ENCODE data around the gene CTIF. TPM values are rescaled to one million over a fixed set of nuclear protein-coding genes. Genes with fewer than 3 reads are reported as not detected.
A peak's percentile ranks its signal among the peaks of the same experiment; 100 is the strongest.

The CTIF gene
- total and polyA plus RNA-seq, 4 experiments from 2014 or later = 5.2 to 6.5 TPM; not detected in 2

DNA sequence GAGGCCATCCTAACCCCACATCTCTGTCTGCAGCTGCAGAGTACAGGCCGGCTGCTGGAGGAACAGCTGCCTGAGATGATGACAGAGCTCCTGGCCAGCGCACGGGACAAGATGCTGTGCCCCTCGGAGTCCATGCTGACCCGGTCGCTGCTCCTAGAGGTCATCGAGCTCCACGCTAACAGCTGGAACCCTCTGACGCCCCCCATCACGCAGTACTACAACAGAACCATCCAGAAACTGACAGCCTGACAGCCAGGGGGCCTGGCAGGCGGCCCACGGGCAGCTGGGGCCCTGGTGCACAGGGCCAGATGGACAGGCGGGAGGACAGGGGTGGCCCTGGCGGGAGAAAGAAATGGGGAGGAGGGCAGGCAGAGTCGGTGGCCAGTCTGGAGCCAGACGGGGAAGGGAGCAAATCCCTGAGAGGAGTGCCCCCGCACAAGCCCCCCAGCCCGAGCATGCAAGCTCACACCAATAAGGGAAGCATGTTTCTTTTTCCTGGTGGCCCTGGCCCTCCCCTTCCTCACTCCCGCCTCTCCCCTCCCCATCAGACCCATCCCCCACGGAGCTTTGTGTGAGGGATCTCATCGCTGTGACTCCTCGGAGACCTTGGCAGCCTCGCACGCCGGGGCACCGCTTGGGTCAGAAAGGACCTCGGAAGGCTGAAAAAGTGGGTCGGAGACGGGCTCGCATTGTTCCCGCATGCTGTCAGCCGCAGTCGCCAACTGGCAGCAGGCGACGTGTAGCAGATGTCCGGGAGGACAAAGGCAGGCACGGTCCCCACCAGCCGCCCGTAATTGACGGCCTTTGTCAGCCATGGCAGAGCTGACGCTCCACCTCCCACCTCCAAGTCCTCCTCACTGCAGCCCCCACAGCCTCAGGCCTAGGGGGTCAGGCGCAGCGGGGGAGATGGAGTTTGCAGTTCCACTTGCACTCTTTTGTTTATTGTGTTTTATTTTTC is 320.8 kb downstream of the CTIF start:
- Histone ChIP-seq H3K9me3 (ENCODE audit: control insufficient read depth in 1 of 2, low read length in 2 of 2) (no peaks in the 10 kb centered on the region), H3K36me3 (ENCODE audit: insufficient read depth, low read length) (no peaks in the 10 kb centered on the region), H3K27ac (ENCODE audit: low read depth, low read length) (no peak overlapping the region), H3K4me1 (ENCODE audit: insufficient read depth, low read length) (peaks cover 13% of the 10 kb centered on the region), H3K4me3 (ENCODE audit: low read length in 2 of 2) (no peak overlapping the region), H3K27me3 (ENCODE audit: insufficient read depth, low read length) (no peaks in the 10 kb centered on the region)
- no peaks in the 10 kb centered on the region for H3K9me3 Mint-ChIP-seq
- no peak overlapping the region for H3K4me3 Mint-ChIP-seq
- ChIA-PET CTCF (ENCODE audit: partially characterized antibody) (no interaction called here), POLR2A (ENCODE audit: partially characterized antibody) (interaction anchor here (1.2 kb wide), 1 partner anchor 93 kb away, joined by 4 read pairs; no protein-coding TSS in a partner anchor)
- H3K36me3 Mint-ChIP-seq = no peaks in the 10 kb centered on the region
- DNase-seq = no peak
- no peak overlapping the region for H3K27ac Mint-ChIP-seq
- H3K4me1 Mint-ChIP-seq = peaks cover 13 to 23% (median 17%) of the 10 kb centered on the region in 4 donors
- intact Hi-C loops (cut with micrococcal nuclease) = no loop called here
- H3K27me3 Mint-ChIP-seq = no peaks in the 10 kb centered on the region

GRCh38 chr18:48860269-48861180 is 321.7 kb downstream of the CTIF start:
- Histone ChIP-seq H3K4me3 (ENCODE audit: low read length in 2 of 2) (no peak overlapping the region), H3K27me3 (ENCODE audit: insufficient read depth, low read length) (no peaks in the 10 kb centered on the region), H3K4me1 (ENCODE audit: insufficient read depth, low read length) (peaks cover 9% of the 10 kb centered on the region), H3K9me3 (ENCODE audit: control insufficient read depth in 1 of 2, low read length in 2 of 2) (no peaks in the 10 kb centered on the region), H3K27ac (ENCODE audit: low read depth, low read length) (no peak overlapping the region), H3K36me3 (ENCODE audit: insufficient read depth, low read length) (no peaks in the 10 kb centered on the region)
- intact Hi-C loops (cut with micrococcal nuclease) = no loop called here
- H3K9me3 Mint-ChIP-seq = peaks cover 0 to 3% (median 0%) of the 10 kb centered on the region in 8 donors
- H3K27ac Mint-ChIP-seq = peak overlapping the region in 1 of 7 donors; percentile 35
- ChIA-PET CTCF (ENCODE audit: partially characterized antibody) (interaction anchor here (1.3 kb wide), 1 partner anchor 52 kb away, joined by 5 read pairs; no protein-coding TSS in a partner anchor), POLR2A (ENCODE audit: partially characterized antibody) (interaction anchor here (0.9 kb wide), 1 partner anchor 26 kb away, joined by 4 read pairs; no protein-coding TSS in a partner anchor)
- no peaks in the 10 kb centered on the region for H3K27me3 Mint-ChIP-seq
- no peak overlapping the region for H3K4me3 Mint-ChIP-seq
- no peaks in the 10 kb centered on the region for H3K36me3 Mint-ChIP-seq
- peaks cover 8 to 14% (median 11%) of the 10 kb centered on the region in 4 donors for H3K4me1 Mint-ChIP-seq
- no peak for DNase-seq

DNA sequence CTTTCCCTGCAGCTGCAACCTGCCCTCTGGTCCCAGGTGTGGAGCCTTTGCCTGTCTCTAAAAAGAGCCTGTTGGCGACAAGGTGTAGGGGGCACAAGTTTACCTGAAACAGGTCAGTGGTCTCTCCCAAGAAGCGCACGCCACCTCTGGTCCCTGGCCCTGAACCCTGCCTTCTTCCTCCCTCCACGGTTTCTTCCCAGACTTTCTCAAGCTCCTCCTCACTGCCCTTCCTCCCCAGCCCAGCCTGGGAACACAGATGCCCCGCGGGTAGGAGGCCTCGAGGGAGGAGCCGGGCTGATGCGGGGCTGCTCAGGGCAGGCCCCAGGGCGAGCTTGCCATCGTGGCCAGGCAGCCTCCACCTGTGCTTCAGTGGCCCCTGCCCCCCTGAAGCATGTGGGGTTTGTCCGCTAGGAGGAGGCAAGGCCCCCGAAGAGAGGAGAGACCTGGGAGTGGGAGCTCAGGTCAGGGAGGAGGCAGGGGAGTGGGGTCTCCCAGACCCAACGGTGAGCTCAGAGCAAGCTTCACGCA is 322.4 kb downstream of the CTIF start:
- no peak overlapping the region for H3K4me3 Mint-ChIP-seq

DNA sequence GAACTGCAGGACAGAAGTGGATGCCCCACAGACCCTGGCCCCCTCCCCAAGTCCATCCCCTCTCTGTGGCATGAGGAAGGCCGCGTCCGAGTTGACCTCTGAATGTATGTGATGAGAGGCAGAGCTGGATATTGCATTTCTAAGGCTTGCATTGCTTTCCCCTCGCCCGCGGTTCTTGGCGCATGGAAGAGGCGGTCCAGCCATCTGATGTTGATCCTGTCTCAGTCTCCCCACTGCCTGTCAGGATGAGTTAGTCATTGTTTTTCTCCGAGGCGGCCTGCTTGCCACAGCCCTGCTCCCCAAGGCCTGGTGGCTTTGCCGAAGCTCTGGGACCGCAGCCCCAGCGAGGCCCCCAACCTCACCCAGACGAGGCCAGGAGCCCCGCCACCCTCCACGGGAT is 323.3 kb downstream of the CTIF start:
- H3K4me1 ChIP-seq (ENCODE audit: insufficient read depth, low read length) = no peaks in the 10 kb centered on the region
- Mint-ChIP-seq H3K4me1 (peaks cover 0 to 4% (median under 1%) of the 10 kb centered on the region in 4 donors), H3K27ac (no peak overlapping the region), H3K9me3 (peaks cover 0 to 3% (median 0%) of the 10 kb centered on the region in 8 donors), H3K36me3 (no peaks in the 10 kb centered on the region), H3K4me3 (no peak overlapping the region), H3K27me3 (no peaks in the 10 kb centered on the region)
- POLR2A ChIA-PET (ENCODE audit: partially characterized antibody) = no interaction called here
- no peaks in the 10 kb centered on the region for H3K36me3 ChIP-seq (ENCODE audit: insufficient read depth, low read length)
- CTCF ChIA-PET (ENCODE audit: partially characterized antibody) = interaction anchor here (1.1 to 1.3 kb wide), 2 partner anchors 50 to 84 kb away, joined by 3 to 5 read pairs; no protein-coding TSS in a partner anchor
- no peak for DNase-seq
- no peak overlapping the region for H3K27ac ChIP-seq (ENCODE audit: low read depth, low read length)
- H3K4me3 ChIP-seq (ENCODE audit: low read length in 2 of 2) = no peak overlapping the region
- no peaks in the 10 kb centered on the region for H3K9me3 ChIP-seq (ENCODE audit: control insufficient read depth in 1 of 2, low read length in 2 of 2)
- intact Hi-C loops (cut with micrococcal nuclease) = no loop called here
- H3K27me3 ChIP-seq (ENCODE audit: insufficient read depth, low read length) = no peaks in the 10 kb centered on the region

More for the DNA sequence above, 322.4 kb downstream of the CTIF start:
- Histone ChIP-seq H3K27me3 (ENCODE audit: insufficient read depth, low read length) (no peaks in the 10 kb centered on the region), H3K4me1 (ENCODE audit: insufficient read depth, low read length) (peaks cover 1% of the 10 kb centered on the region), H3K4me3 (ENCODE audit: low read length in 2 of 2) (no peak overlapping the region), H3K36me3 (ENCODE audit: insufficient read depth, low read length) (no peaks in the 10 kb centered on the region), H3K9me3 (ENCODE audit: control insufficient read depth in 1 of 2, low read length in 2 of 2) (no peaks in the 10 kb centered on the region), H3K27ac (ENCODE audit: low read depth, low read length) (no peak overlapping the region)
- Mint-ChIP-seq H3K27ac (no peak overlapping the region), H3K4me1 (peaks cover 2 to 6% (median 5%) of the 10 kb centered on the region in 4 donors), H3K9me3 (peaks cover 0 to 3% (median 0%) of the 10 kb centered on the region in 8 donors), H3K36me3 (no peaks in the 10 kb centered on the region), H3K27me3 (no peaks in the 10 kb centered on the region)
- ChIA-PET CTCF (ENCODE audit: partially characterized antibody) (interaction anchor here (1.1 to 1.3 kb wide), 2 partner anchors 51 to 83 kb away, joined by 3 to 5 read pairs; no protein-coding TSS in a partner anchor), POLR2A (ENCODE audit: partially characterized antibody) (interaction anchor here (0.9 kb wide), 1 partner anchor 27 kb away, joined by 4 read pairs; no protein-coding TSS in a partner anchor)
- intact Hi-C loops (cut with micrococcal nuclease) = no loop called here
- DNase-seq = no peak

DNA sequence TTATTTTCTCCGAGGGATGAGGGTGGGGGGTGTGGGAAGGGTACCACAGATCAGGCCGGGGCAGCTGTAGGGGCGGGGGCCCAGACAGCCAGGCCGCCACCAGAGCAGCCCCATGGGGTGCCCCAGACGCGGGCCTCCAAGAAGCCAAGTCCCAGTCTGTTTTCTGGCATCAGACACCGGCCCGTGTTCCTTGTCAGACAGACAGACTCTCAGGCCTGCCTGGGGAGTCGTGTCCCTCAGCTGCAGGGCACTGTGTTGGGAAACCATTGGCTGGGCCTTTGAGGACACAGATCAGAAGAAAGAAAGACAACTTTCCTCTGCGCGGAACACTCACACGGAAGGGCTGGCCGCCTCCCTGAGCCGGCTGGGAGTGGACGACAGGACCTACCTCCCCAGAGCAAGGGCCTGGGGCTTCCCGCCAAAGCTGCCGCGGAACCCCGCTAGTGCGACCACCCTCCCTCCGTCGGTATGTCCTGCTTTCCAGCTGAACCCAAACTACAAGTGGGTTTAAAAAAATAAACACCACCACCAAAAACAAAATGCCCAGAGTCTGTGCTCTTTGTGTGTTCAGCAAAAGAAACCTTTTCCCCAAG is 323.9 kb downstream of the CTIF start:
- DNase-seq = no peak
- Histone ChIP-seq H3K36me3 (ENCODE audit: insufficient read depth, low read length) (no peaks in the 10 kb centered on the region), H3K27me3 (ENCODE audit: insufficient read depth, low read length) (no peaks in the 10 kb centered on the region), H3K4me1 (ENCODE audit: insufficient read depth, low read length) (peaks cover under 1% of the 10 kb centered on the region), H3K9me3 (ENCODE audit: control insufficient read depth in 1 of 2, low read length in 2 of 2) (no peaks in the 10 kb centered on the region), H3K27ac (ENCODE audit: low read depth, low read length) (no peak overlapping the region), H3K4me3 (ENCODE audit: low read length in 2 of 2) (no peak overlapping the region)
- ChIA-PET CTCF (ENCODE audit: partially characterized antibody) (interaction anchor here (0.6 to 1.1 kb wide), 2 partner anchors 85 to 99 kb away, joined by 3 read pairs; no protein-coding TSS in a partner anchor), POLR2A (ENCODE audit: partially characterized antibody) (no interaction called here)
- peaks cover 0 to 5% (median under 1%) of the 10 kb centered on the region in 4 donors for H3K4me1 Mint-ChIP-seq
- no peaks in the 10 kb centered on the region for H3K36me3 Mint-ChIP-seq
- no peaks in the 10 kb centered on the region for H3K27me3 Mint-ChIP-seq
- H3K4me3 Mint-ChIP-seq = no peak overlapping the region
- H3K9me3 Mint-ChIP-seq = peaks cover 0 to 3% (median 0%) of the 10 kb centered on the region in 8 donors
- intact Hi-C loops (cut with micrococcal nuclease) = no loop called here
- H3K27ac Mint-ChIP-seq = no peak overlapping the region

GRCh38 chr18:48863432-48864065 is 324.7 kb downstream of the CTIF start:
- Mint-ChIP-seq H3K27ac (no peak overlapping the region), H3K27me3 (no peaks in the 10 kb centered on the region), H3K9me3 (peaks cover 0 to 3% (median 0%) of the 10 kb centered on the region in 8 donors), H3K36me3 (no peaks in the 10 kb centered on the region), H3K4me1 (peaks cover 6 to 13% (median 7%) of the 10 kb centered on the region in 4 donors), H3K4me3 (no peak overlapping the region)
- intact Hi-C loops (cut with micrococcal nuclease) = no loop called here
- H3K9me3 ChIP-seq (ENCODE audit: control insufficient read depth in 1 of 2, low read length in 2 of 2) = no peaks in the 10 kb centered on the region
- H3K36me3 ChIP-seq (ENCODE audit: insufficient read depth, low read length) = no peaks in the 10 kb centered on the region
- H3K4me3 ChIP-seq (ENCODE audit: low read length in 2 of 2) = no peak overlapping the region
- DNase-seq = no peak
- no peaks in the 10 kb centered on the region for H3K27me3 ChIP-seq (ENCODE audit: insufficient read depth, low read length)
- ChIA-PET POLR2A (ENCODE audit: partially characterized antibody) (interaction anchor here (1.4 kb wide), 1 partner anchor 19 kb away, joined by 4 read pairs; no protein-coding TSS in a partner anchor), CTCF (ENCODE audit: partially characterized antibody) (interaction anchor here (0.7 kb wide), 1 partner anchor 9 kb away, joined by 4 read pairs; no protein-coding TSS in a partner anchor)
- no peak overlapping the region for H3K27ac ChIP-seq (ENCODE audit: low read depth, low read length)
- H3K4me1 ChIP-seq (ENCODE audit: insufficient read depth, low read length) = peaks cover 9% of the 10 kb centered on the region

All from CD4-positive, alpha-beta memory T cell (primary cell).